GM19395 (cell line): Measurements from ENCODE around the gene LUZP1.

Experiments used
- ATAC-seq: cut with Tn5 transposase; IDR thresholded peaks from one replicate; pipeline ENCODE4 v1.9.1; 2021; ENCODE audit warnings: mild to moderate bottlenecking, moderate library complexity; ENCODE audit not compliant: unreplicated experiment

LUZP1 gene

DNA sequence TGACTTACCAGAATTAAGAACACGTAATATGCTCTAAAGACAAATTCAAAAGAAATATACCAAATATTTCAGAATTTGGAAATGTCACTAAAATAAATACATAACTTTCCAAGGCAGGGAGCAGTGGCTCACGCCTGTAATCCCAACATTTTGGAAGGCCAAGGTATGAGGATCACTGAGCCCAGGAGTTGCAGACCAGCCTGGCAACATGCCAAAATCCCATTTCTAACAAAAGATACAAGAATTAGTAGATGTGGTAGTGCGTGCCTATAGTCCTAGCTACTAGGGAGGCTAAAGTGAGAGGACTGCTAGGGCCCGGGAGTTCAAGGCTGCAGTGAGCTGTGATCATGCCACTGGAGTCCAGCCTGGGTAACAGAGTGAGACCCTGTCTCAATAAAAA lies 11.7 kb downstream of the LUZP1 start:
- no peak for ATAC-seq

DNA sequence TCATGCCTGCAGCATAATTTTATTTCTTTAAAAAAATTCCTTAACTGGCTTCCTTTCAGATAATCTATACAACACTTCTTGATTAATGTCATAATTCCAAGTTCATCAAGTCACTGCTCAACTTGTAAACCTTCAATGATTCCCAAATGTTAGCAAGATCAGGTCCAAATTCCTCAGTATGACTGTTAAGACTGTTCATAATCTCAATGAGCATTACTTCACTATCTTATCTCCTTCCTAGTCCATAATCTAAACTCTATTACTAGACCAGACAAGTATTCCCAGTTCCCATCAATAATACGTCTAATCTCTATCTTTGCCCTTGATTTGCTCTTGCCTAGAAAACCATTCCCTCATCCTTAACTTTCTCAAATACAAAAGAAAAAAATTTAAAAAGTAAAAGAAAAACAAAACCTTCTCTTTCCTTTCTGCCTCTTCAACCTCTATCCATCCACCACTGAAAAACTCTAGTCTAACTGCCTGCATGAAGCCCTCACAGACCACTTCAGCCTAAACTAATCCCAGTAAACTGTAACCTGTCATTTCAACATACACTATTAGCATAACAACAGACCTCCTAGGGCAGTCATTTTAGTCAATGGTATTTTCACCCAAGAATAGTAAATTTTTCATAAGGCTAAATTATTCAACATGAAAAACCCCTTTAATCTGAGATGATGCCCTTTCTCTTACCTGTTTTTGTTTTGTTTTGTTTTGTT lies 15.5 kb downstream of the LUZP1 start:
- ATAC-seq: no peak

DNA sequence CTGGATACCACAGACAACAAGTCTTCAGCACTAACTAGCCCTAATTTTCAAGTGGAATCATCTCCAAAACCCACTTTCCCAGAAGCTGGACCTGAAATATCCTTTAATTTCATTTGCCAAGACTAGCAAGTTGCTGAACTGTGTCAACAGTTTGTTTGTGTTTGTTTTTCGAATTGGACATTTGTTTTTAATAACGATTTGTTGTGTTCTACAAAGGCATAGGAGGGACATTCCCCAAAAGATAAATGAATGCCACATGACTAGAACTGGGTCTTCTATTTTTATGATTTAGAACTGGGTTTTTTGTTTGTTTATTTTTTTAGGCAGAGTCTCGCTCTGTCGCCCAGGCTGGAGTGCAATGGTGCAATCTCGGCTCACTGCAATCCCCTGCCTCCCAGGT lies 17.9 kb downstream of the LUZP1 start:
- no peak for ATAC-seq

DNA sequence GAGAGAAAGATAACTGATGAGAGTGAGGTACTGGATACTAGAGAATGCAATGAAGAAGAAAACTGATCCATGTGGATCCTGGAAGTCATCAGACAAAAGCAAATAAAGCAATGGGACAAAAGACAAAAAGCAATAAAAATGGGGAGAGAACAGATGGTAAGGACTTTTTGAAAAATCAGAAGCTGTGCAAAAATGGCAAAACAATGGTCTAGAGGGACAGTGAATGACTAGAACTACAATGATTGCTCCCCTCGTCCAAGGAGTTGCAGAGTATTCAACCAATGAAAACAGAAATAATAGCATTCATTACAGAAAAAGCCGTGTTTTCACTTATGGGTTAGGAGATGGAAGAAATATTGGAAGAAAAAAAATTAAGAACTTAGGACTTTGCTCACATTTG lies 18.5 kb downstream of the LUZP1 start:
- ATAC-seq: no peak

DNA sequence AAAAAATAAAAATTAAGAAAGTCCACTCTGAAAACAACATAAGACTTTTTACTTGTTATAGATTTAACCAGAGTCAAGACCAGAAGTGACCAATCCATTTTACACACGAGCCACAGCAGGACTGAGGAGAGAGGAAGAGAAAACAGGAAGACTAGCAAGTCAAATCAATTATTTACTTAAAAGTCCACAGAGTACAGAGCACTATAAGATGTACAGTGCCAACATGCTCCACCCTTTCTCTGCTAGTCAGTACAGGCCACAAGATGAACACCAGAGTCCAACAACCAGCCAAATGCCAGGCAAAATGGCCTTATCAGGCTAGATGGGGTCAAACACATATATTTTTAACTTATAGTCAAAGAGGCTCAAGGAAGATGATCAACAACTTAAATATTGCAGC lies 19.5 kb downstream of the LUZP1 start:
- no peak for ATAC-seq

DNA sequence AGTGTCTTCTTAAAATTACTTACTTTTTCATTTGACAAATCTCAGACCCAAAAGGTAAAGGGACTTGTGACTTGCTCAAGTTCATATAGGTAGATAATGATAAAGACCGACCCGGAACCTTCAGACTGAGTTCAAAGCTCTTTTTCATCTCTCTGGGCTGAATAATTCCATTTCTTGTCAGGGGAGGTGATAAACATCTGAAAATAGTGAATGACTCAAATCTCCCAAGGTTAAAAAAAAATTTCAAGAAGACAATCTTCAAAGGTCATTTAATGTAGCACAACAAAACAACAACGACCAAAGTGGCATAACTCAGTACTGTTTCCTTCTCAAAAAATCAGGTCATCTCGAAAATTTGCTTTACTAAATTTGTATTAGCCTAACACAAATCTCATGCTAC lies 20.6 kb downstream of the LUZP1 start:
- ATAC-seq: no peak

DNA sequence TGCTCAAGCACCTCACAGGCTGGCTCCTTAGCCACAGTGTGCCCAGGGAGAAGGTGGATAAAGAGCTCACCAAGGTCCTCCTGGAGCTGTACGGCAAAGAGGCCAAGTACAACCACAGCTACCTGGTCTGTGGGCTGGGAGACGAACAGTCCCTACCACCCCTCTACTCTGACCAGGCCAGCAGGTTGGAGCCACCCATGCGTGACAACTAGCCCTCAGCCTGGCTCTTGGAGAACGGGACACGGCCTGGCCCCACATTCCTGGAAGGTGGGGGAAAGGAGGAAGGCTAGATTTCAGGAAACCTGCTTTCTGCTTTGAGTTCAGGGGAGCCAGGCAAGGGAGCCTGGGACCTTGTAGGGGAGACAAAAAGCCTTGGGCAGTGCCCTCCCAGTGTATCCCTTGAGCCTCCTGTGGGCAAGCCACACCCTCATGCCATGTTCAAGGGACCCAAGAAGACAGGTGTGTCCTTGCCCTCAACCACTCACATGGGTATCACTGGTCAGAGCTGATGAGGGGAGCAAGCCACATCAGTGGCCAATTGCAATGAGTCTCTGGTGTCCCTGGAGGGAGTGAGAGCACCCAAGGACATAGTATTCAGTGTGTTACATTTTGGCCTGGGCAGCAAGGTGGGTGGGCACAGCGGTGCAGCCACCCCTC lies 27.6 kb downstream of the LUZP1 start:
- ATAC-seq: no peak

DNA sequence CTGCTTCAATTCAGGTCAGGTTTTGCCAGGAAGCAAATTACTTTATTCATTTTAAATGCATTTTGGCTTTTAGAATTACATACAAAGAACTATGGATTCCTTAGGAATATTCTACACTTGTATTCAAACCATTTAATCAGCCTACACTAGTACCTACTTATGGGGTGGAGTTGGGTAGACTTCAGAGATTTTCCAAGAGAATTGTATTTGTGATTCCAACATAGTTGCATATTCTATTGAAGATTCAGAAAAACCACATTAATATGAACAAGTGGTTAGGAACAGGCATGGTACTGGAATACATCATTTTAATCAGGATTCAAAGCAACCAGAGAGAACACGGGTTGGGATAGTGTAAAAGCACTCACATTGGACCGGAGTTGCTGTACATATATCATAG lies 33.4 kb downstream of the LUZP1 start:
- no peak for ATAC-seq

DNA sequence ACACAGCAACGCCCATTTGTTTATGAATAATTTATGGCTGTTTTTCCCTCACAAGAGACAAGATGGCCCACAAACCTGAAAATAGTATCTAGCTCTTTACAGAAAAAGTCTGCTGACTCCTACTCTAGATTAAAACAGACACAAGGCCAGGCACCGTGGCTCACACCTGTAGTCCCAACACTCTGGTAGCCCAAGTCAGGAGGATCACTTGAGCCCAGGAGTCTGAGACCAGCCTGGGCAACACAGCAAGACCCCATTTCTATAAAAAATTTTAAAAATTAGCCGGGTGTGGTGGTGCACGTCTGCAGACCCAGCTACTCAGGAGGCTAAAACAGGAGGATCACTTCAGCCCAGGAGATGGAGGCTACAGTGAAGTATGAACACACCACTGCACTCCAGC lies 34.6 kb downstream of the LUZP1 start:
- ATAC-seq: no peak

DNA sequence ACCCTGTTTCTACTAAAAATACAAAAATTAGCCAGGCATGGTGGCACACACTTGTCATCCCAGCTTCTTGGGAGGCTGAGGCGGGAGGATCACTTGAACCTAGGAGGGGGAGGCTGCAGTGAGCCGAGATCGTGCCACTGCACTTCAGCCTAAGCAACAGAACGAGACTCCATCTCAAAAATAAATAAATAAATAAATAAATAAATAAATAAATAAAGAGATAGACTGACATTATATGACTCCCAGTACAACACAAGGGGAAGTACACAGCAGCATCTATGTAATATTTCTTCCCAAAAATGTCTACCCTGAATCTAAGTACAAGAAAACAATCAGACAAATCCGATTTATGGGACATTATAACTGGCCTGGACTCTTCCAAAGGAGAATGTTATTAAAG lies 35.1 kb downstream of the LUZP1 start:
- ATAC-seq: no peak

DNA sequence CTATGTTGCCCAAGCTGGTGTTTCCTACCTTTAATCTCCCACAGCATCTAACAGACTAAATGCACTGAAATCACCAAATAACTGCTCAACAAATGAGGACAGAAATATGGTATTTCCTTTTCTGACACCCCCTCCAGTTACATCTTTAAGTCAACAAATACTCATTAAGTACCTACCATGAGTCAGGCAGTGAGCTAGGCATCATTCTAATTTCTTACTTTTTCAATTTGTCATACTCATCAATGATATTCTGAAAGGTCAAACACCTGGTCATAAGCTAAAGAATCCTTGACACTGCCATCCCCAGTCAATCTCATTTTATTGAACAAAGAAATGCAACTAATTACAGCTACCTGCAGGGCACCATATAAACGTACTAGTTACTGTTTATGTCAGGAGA lies 36.6 kb downstream of the LUZP1 start:
- no peak for ATAC-seq

DNA sequence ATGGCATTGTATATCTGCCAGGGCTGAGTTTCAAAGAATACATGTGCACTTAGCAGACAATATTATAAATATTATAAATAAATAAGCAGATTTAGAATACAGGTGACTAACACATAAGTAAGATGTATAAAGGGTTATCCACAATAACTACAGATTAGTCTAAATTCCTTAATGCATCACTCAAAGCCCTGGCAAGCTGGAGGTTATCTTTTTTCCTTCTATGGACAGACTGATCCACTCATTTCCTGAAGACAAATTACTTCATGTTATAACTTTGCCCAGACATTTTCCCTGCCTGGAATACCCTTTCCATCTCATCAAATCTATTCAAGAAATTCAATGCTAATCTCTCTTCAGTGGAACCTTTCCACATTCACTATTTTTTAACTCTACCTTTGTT lies 38.8 kb downstream of the LUZP1 start:
- ATAC-seq: no peak

DNA sequence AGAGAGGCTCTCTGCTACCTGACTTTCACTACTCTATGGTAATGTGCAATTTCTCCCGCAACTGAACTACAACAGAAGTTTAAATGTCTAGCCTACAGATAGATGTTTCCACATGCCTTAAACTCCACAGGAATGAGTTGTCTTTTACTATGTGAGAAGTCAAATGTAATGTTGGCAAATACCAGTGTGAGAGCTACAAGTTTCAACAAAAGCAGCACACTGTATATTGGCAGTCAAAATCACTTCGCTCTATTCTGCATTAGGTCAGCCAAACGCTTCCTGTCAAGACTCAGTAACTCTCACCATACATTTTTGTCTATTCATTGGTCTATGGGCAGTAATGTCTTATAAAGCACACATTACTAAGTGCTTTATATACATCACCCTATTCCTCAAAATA lies 41.9 kb downstream of the LUZP1 start:
- ATAC-seq: no peak

DNA sequence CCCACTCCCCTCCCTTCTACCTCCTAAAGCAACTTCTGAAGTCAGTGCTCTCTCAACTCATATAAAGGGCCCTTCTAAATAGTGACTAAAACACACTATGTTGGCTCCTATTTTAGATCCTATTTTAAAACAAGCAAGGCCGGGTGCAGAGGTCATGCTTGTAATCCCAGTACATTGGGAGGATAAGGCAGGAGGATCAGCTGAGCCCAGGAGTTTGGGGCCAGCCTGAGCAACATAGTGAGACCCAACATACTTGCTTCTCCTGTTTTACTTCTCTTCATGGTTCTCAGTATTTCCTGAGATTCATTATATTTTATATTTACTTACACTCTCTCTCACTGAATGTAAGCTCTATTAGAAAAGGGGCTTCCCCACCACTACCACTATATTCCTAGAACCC lies 42.5 kb downstream of the LUZP1 start:
- no peak for ATAC-seq

DNA sequence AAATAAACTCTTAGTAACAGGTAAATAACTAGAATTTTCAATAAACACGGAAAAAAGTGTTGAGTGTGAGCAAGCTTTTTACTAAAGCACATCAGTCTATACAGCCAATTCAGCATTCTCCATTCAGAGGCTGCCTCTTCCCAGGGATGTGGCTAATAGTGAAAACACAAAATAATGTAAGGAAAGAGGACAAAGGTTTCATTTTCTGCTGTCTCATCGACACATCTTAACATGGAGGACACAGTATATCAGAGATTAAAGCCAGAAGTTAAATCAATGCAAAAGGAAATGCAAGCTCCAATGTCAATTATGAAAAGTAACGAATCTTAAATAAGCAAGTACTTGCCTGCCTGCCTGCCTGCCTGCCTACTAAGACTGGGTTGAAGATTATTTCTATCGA lies 43.2 kb downstream of the LUZP1 start:
- ATAC-seq: no peak

DNA sequence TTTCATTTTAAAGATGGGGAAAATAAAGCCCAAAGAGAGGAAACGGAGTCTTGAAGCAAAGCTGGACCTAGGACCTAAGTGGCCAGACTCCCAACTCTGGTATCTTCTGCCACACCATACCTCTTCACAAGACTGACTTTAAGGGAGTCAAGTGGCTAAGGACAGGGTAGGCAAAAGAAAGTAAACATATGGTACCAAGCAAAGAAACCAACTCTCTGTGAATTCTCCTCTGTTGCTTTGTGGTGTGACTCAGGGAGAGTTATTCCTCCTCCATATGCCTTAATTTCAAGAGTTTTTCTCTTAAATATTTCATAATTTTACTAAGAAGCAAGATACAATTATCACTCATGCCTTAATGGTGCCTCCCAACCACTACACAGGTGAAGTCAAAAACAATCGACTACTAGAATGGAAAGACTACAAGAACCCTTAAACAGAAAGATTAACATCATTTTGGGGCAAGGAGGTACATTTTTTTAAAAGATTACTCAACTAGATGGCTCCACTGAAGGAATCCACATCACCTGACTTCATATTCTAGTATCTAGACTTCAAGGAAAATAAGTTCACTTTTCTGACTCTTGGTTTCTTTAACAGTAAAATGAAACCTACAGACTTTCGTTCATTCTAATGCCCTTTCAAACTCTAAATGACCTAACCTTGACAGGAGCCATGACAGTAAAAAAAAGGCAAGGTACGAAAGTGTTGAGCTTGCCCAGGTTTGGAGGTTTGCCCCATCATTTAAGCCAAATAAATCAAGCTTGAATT lies 44.2 kb downstream of the LUZP1 start:
- ATAC-seq: no peak

DNA sequence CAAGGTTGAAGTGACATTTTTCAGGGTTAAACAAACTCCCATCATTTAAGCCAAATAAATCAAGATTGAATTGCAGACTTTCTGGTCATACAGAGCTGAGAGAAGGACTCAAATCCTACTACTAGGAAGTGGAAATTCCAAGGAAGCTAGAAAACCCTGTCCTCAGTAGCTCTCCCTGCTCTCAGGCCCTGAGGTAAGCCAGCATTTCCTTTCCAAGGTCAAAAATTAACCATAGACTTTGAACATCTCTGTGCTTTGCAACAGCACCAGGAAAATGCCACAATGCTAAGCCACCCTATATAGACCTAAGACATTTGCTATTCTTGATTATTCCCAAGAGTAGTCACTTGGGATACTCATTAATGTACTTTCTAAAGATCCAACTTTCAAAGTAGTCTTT lies 45.1 kb downstream of the LUZP1 start:
- ATAC-seq: no peak

DNA sequence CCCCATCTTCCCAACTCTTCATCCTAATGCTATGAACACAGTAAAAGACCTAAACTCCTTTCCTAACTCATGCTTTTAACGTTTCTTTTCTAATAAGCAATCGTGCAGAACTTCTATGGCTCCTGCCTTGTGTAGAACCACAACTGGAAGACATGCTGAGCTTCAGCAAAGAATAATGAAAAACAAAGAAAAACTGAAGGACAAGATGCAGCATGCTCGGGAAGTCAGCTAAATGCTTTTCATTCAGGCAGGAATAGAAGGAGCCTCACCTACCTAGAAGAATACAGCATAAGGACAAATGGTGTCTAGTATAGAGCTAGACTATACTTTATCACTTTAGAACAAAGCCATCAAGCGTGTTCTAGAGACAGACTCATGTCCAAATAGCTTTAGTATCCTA lies 45.9 kb downstream of the LUZP1 start:
- ATAC-seq: no peak

DNA sequence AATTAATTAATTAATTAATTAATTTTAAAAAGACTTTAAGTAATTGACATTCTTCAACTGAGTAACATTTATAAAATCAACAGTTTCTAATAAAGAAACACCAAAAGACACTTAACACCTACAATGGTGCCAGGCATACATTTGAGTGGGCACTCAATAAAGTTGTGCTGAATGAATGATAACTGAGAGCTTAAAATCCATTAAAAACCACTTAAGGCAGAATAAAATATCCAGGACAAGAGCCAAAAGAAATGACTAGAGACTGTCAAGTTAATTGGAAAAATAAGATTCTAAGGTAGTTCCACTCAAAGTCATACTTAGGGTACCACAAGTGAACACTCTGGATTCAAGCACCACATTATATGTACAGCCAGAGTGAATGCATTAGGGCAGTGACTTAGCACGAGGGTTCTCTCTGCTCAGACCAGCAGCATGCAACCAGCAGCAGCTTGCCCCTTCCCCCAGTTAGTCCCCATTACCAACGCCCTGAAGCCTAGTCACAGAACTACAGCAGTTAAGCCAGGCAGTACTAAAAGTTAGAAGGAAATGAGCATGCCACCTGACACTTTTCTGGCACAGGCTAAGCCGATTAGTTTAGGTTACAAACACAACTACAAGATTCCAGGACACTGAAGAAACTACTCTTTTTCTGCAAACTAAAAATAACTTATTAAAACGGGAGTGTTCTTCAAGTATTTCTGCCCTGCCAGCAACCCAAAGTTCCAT lies 46.5 kb downstream of the LUZP1 start:
- no peak for ATAC-seq

DNA sequence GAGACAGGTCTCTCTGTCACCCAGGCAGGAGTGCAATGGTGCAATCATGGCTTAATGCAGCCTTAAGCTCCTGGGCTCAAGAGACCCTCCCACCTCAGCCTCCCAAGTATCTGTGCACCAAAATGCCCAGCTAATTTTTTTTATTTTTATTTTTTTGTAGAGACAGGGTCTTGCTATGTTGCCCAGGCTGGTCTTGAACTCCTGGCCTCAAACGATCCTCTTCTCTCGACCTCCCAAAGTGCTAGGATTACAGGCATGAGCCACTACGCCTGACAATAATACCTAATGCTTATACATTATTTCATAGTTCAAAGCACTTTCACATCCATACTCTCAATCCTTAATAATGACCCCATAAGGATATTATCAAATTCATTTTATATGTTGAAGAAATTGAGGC lies 48.3 kb downstream of the LUZP1 start:
- no peak for ATAC-seq

DNA sequence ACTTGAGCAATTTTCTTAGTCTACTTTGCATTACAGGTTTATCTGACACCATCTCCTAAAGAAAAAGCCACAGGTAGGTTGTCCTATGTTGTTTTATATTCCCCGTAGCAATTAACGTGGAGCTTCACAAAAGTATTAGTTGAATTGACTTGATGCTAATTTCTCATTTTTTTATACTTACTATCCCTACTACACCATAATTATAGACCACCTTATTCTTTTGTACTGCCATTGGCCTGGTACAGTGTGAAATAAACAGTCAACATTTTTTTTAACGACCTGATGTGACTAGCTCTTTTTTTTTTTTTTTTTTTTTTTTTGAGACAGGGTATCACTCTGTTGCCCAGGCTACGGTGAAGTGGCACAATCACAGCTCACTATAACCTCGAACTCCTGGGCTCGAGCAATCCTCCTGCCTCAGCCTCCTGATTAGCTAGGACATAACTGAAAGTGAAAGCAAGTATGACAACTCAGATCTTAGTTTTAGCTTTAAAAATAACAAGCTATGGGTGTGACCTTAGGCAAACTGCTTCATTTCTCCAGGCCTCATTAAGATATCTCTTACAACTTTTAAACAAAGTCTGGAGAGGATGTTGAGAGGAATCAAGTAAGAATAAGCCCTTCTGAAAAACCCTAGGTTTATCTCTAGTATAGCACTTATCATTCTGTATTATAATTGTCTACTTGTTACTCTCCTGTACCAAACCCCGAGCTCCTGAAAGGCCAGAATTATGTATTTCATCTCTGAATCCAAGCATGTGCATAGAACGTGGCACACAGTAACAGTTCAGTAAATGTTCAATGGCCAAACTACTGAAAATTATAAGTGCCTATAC lies 49.5 kb downstream of the LUZP1 start:
- ATAC-seq: no peak
